Heart left ventricle (tissue), 13 donors: Measurements from ENCODE around the gene APH1B.

Source experiments
- POLR2A ChIP-seq, 2 donors: fragments of 450-650 bp; IDR thresholded peaks; one replicate each; pipeline ENCODE4 v1.6.1; 2017; ENCODE audit warnings: antibody characterized with exemption in 2 of 2, mild to moderate bottlenecking in 2 of 2, moderate library complexity in 2 of 2
- TF ChIP-seq, protein P1 (sequence below), 12 donors: fragments of 200-600 bp; sonication (generic) in 4 of 12; IDR thresholded peaks; one replicate each; pipeline versions ENCODE4 v1.5.0 to v1.8.0; 2018 to 2022; ENCODE audit warnings: antibody characterized with exemption in 12 of 12, mild to moderate bottlenecking in 5 of 12
- donor health status: ischemic (EF 13 %, LVEDD 7.1; RV severe dilation, severe dysfunction).
- donor health status: DM: no; HTN: yes; CAD: no.
- donor health status: DM: no; HTN: no; CAD: no.
- donor health status: ischemic (EF 25% LVEDD 6.9; RV normal size, moderate dysfunction).
- donor health status: ischemic (EF 25% LVEDD 5.7; RV mildly dilated, moderate dysfunction).
- donor health status: ischemic (EF 35%, LVEDD 5.7; RV mildly dilated, moderate dysfunction).
- donor health status: nonischemic (EF 11% LVEDD 7.7; RV severe dilation, severe dysfunction).
- donor health status: DM: yes; HTN: yes; CAD: no.
- donor health status: PGD.
- donor health status: ischemic (EF 29% LVEDD 5.4; RV normal size, mild dysfunction).
- donor health status: nonischemic (EF 23%, LVEDD 6.1; RV moderate dilation, normal function).

DNA sequence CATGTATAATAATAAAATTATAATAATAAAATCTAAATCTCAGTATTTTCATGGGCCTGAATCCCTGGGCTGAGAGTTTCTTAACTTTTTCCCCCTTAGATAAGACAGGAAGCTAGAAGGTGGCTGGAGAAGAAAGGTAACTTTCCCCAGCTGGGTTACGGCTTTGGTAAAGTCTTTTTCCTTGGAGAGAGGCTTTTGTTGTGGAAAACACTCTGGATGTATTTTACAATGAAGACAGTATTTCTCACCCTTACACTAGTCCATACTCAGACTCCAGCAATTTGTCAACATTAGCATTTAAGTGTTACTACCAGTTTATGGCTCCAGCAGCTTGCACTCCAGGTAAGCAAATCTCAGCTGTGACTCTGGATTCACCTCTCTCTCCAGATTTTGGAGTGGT, 34.9 kb downstream of the APH1B start:
- TF ChIP-seq, protein P1, sequence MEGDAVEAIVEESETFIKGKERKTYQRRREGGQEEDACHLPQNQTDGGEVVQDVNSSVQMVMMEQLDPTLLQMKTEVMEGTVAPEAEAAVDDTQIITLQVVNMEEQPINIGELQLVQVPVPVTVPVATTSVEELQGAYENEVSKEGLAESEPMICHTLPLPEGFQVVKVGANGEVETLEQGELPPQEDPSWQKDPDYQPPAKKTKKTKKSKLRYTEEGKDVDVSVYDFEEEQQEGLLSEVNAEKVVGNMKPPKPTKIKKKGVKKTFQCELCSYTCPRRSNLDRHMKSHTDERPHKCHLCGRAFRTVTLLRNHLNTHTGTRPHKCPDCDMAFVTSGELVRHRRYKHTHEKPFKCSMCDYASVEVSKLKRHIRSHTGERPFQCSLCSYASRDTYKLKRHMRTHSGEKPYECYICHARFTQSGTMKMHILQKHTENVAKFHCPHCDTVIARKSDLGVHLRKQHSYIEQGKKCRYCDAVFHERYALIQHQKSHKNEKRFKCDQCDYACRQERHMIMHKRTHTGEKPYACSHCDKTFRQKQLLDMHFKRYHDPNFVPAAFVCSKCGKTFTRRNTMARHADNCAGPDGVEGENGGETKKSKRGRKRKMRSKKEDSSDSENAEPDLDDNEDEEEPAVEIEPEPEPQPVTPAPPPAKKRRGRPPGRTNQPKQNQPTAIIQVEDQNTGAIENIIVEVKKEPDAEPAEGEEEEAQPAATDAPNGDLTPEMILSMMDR (IDR thresholded peaks at IDR 0.05) = no peak
- TF ChIP-seq POLR2A (IDR thresholded peaks at IDR 0.05) = no peak
